SH-SY5Y (cell line): ENCODE results near the gene FOXK1.

Experiments
- GATA2 ChIP-seq: IDR thresholded peaks from 2 replicates; pipeline ENCODE4 v1.6.1; 2011; ENCODE audit warnings: mild to moderate bottlenecking, low read depth, low read length
- GATA3 ChIP-seq: IDR thresholded peaks from 2 replicates; pipeline ENCODE4 v1.6.1; 2011; ENCODE audit warnings: low read depth, mild to moderate bottlenecking, low read length, moderate library complexity

GRCh38 chr7:4763091-4763793 is 81.1 kb downstream of the FOXK1 start:
- no peak for TF ChIP-seq GATA2
- TF ChIP-seq GATA3: no peak
